ENCODE data around the gene MAP3K8. TPM values are rescaled to one million over a fixed set of nuclear protein-coding genes. Genes with fewer than 3 reads are reported as not detected.

MAP3K8 gene
- total and polyA plus RNA-seq, 9 of the 15 experiments (the other 6 are each of a cell fraction or from before 2014, with no cell fraction given): 6.9 to 23.6 (median 13.6) TPM

GRCh38 chr10:30433730-30434272 lies at the start of gene MAP3K8 (continued):
- TF ChIP-seq FOXP4 (CRISPR knock-in tag; IDR thresholded peaks at IDR 0.05; ENCODE audit: borderline replicate concordance) (no peak), ZBTB5 (IDR thresholded peaks at IDR 0.05) (no peak), BHLHE40 (IDR thresholded peaks at IDR 0.05; ENCODE audit: low read length) (peak; percentile 39; the same call in 1 of the 2 replicates), UBTF (IDR thresholded peaks at IDR 0.05; ENCODE audit: borderline replicate concordance in 1 of 2, low read depth in 2 of 2, low read length in 2 of 2) (peak; percentile 25 to 93; a peak in 3 of 4 replicates), REST (IDR thresholded peaks at IDR 0.05; ENCODE audit: borderline replicate concordance) (peak; percentile 42), REST (CRISPR knock-in tag; IDR thresholded peaks at IDR 0.05; ENCODE audit: low read depth) (no peak), CBX5 (IDR thresholded peaks at IDR 0.05; ENCODE audit: borderline replicate concordance, low read depth) (no peak), RBM25 (IDR thresholded peaks at IDR 0.05; ENCODE audit: low read depth, low read length, severe bottlenecking) (no peak), ZNF740 (CRISPR knock-in tag; IDR thresholded peaks at IDR 0.05) (peak; percentile 54; the same call in 1 of the 2 replicates), ZNF740 (tag; IDR thresholded peaks at IDR 0.05) (peak in 1 of 2 experiments; percentile 47; a peak in 1 of 4 replicates), PCBP1 (IDR thresholded peaks at IDR 0.05; ENCODE audit: low read depth, low read length, poor library complexity, severe bottlenecking) (peak; percentile 25)
